ENCODE measurements around the gene SEC22C. TPM values are rescaled to one million over a fixed set of nuclear protein-coding genes. Genes with fewer than 3 reads are reported as not detected.

The SEC22C gene
- polyA plus RNA-seq, 1 experiment = 33.0 TPM

- CTCF ChIA-PET = no interaction called here
- no peak for TF ChIP-seq CTCF (IDR thresholded peaks at IDR 0.05; ENCODE audit: low read depth, low read length)
- POLR2A ChIA-PET = no interaction called here
- no peaks in the 10 kb centered on the region for H3K9me3 ChIP-seq (ENCODE audit: control insufficient read depth, insufficient read depth, low read length)
- H3K27me3 ChIP-seq (ENCODE audit: control insufficient read depth, insufficient read depth, low read length) = peaks cover 6% of the 10 kb centered on the region
- no peak for DNase-seq (ENCODE audit: low read depth, low spot score)
- H3K27ac ChIP-seq (ENCODE audit: low read depth, low read length) = no peak overlapping the region
- no peak overlapping the region for H3K4me3 ChIP-seq (ENCODE audit: low read depth, low read length)
Measured at GRCh38 chr3:42526616-42527367, 55.0 kb downstream of the SEC22C start.

GRCh38 chr3:42525736-42526345, 55.9 kb downstream of the SEC22C start:
- ChIA-PET CTCF (interaction anchor here (1.2 kb wide), 1 partner anchor 11 kb away, joined by 3 read pairs; no protein-coding TSS in a partner anchor), POLR2A (no interaction called here)
- no peak for TF ChIP-seq CTCF (IDR thresholded peaks at IDR 0.05; ENCODE audit: low read depth, low read length)
- H3K4me3 ChIP-seq (ENCODE audit: low read depth, low read length) = no peak overlapping the region
- DNase-seq (ENCODE audit: low read depth, low spot score) = no peak
- H3K27me3 ChIP-seq (ENCODE audit: control insufficient read depth, insufficient read depth, low read length) = peaks cover 2% of the 10 kb centered on the region
- H3K9me3 ChIP-seq (ENCODE audit: control insufficient read depth, insufficient read depth, low read length) = no peaks in the 10 kb centered on the region
- H3K27ac ChIP-seq (ENCODE audit: low read depth, low read length) = no peak overlapping the region

DNA sequence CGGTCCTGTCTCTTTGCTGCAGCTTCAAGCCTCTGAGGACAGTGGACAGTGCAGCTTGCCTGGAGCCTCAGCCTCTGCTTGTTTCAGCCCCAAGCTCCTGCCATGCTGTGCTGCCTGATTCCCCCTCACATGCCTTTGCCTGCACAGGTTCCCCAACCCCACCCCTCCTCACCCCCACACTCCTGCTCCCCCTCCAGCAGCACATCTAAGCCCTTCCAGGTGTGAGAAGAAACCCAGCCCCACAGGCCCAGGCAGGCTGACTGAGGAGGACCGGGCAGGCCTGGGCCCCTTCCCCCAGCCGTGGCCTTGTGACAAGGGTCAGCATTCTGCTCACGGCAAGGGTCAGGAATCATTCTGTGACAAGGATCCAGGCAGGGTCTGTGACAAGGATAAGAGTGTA, 56.6 kb downstream of the SEC22C start:
- H3K27me3 ChIP-seq (ENCODE audit: control insufficient read depth, insufficient read depth, low read length) = peaks cover 2% of the 10 kb centered on the region
- TF ChIP-seq CTCF (IDR thresholded peaks at IDR 0.05; ENCODE audit: low read depth, low read length) = no peak
- no peak for DNase-seq (ENCODE audit: low read depth, low spot score)
- no peaks in the 10 kb centered on the region for H3K9me3 ChIP-seq (ENCODE audit: control insufficient read depth, insufficient read depth, low read length)
- no peak overlapping the region for H3K27ac ChIP-seq (ENCODE audit: low read depth, low read length)
- no peak overlapping the region for H3K4me3 ChIP-seq (ENCODE audit: low read depth, low read length)
- ChIA-PET POLR2A (no interaction called here), CTCF (interaction anchor here (1.2 kb wide), 1 partner anchor 12 kb away, joined by 3 read pairs; no protein-coding TSS in a partner anchor)

GRCh38 chr3:42524751-42525150, 57.0 kb downstream of the SEC22C start:
- no peak for DNase-seq (ENCODE audit: low read depth, low spot score)
- no peak for TF ChIP-seq CTCF (IDR thresholded peaks at IDR 0.05; ENCODE audit: low read depth, low read length)
- ChIA-PET POLR2A (no interaction called here), CTCF (interaction anchor here (0.5 to 1.2 kb wide), 3 partner anchors 12 to 1325 kb away, joined by 3 to 7 read pairs (median 3); partner anchors contain the start of gene CTNNB1)
- no peaks in the 10 kb centered on the region for H3K9me3 ChIP-seq (ENCODE audit: control insufficient read depth, insufficient read depth, low read length)
- no peak overlapping the region for H3K27ac ChIP-seq (ENCODE audit: low read depth, low read length)
- no peak overlapping the region for H3K4me3 ChIP-seq (ENCODE audit: low read depth, low read length)
- H3K27me3 ChIP-seq (ENCODE audit: control insufficient read depth, insufficient read depth, low read length) = peaks cover 2% of the 10 kb centered on the region

GRCh38 chr3:42520906-42521305, 60.9 kb downstream of the SEC22C start:
- no peak overlapping the region for H3K4me3 ChIP-seq (ENCODE audit: low read depth, low read length)
- POLR2A ChIA-PET = no interaction called here
- no peak for TF ChIP-seq CTCF (IDR thresholded peaks at IDR 0.05; ENCODE audit: low read depth, low read length)
- DNase-seq (ENCODE audit: low read depth, low spot score) = no peak
- H3K27me3 ChIP-seq (ENCODE audit: control insufficient read depth, insufficient read depth, low read length) = peaks cover under 1% of the 10 kb centered on the region
- H3K9me3 ChIP-seq (ENCODE audit: control insufficient read depth, insufficient read depth, low read length) = no peaks in the 10 kb centered on the region
- no peak overlapping the region for H3K27ac ChIP-seq (ENCODE audit: low read depth, low read length)
- CTCF ChIA-PET = no interaction called here
